Renal cortical epithelial cell (primary cell): ENCODE measurements around the gene ETDC. TPM values are rescaled to one million over a fixed set of nuclear protein-coding genes. Genes with fewer than 3 reads are reported as not detected.
"Not testable (repeated sequence)": the region's sequence is repeated elsewhere in the genome, so short reads cannot be mapped to it uniquely, and the experiment has no call there.

ENCODE experiments used
- DNase-seq: peaks from one replicate; pipeline ENCODE4 v3.0.0-alpha.2; 2011; ENCODE audit warnings: low read depth
- total RNA-seq: library from RNA; depleted of rRNA; stranded (reverse); fragments of >200 nt; gene quantifications from 2 replicates; pipeline ENCODE4 v1.2.3, GENCODE V29; 2014

Gene ETDC
- total RNA-seq, result not detected in 2 replicates

DNA sequence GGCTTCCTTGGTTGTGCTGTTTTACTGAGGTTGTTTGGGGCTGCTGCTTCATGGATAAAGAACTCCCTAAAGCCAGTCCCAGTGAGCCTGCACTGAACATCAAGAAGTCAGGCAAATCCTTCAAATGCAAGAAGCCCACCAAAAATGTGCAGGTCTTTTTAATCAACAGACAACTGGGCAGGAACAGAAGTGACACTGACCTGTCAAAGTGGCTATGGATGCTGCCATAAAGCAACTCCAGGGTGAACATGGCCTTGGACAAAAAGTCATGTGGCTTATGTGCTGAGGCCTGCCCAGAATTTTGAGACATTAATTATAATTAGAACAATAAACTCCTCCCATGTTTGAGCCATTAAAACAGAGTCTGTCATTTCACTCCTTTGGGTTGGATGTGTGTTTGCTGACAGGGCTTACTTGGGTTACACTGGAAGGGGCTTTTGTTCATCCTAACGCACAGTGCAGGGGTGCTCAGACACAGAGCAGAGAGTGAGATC is at the start of gene ETDC:
Gene ETDC, plus strand, starts transcription at position 51 of the 494 bp plus-strand sequence. Its CDS starts 0 bp downstream, at position 51.
- DNase-seq, result no peak

DNA sequence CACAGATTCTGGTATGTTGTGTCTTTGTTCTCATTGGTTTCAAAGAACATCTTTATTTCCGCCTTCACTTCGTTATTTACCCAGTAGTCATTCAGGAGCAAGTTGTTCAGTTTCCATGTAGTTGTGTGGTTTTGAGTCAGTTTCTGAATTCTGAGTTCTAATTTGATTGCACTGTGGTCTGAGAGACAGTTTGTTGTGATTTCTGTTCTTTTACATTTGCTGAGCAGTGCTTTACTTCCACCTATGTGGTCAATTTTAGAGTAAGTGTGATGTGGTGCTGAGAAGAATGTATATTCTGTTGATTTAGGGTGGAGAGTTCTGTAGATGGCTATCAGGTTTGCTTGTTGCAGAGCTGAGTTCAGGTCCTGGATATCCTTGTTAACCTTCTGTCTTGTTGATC is 48.3 kb upstream of the ETDC start:
- DNase-seq, result not testable (repeated sequence)

DNA sequence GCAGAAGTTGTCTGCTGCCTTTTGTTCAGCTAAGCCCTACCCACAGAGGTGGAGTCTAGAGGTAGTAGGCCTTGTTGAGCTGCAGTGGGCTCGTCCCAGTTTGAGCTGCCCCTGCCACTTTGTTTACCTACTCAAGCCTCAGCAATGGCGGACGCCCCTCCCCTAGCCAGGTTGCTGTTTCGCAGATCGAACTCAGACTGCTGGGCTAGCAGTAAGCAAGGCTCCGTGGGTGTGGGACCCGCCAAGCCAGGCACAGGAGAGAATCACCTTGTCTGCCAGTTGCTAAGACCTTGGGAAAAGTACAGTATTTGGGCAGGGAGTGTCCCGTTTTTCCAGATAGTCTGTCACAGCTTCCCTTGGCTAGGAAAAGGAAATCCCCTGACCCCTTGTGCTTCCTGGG is 45.9 kb upstream of the ETDC start:
- DNase-seq, result not testable (repeated sequence)

DNA sequence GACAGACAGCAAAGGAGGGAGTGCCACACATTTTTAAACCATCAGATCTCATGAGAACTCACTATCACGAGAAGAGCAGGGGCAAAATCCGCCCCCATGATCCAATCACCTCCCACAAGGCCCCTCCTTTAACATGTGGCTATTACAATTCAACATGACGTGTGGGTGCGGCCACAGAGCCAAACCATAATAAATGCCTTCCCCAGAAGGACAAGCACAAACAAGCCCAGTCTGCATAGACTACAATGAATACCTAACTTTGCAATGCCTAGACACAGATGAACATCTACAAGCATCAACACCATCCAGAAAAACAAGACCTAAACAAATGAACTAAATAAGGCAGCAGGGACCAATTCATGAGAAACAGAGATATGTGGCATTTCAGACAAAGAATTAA is 45.1 kb upstream of the ETDC start:
- no peak for DNase-seq

DNA sequence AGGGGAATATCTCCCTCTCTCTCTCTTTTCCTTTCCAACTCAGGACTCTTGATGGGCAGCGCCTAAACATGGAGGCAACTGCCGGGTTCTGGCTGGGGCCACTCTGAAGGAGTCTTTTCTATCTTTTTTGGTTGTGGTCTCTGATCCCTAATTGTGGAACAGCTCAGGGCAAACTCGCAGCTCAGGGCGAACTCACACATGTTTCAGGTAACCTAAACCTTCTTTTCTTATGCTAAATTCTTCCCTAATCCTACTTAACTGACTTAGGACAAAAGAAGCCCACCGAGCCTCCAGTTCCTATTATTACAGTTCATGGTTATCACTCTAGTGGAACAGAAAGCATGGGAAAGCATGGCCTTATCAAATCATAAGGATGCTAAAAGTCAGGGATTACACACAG is 36.1 kb upstream of the ETDC start:
- no peak for DNase-seq

DNA sequence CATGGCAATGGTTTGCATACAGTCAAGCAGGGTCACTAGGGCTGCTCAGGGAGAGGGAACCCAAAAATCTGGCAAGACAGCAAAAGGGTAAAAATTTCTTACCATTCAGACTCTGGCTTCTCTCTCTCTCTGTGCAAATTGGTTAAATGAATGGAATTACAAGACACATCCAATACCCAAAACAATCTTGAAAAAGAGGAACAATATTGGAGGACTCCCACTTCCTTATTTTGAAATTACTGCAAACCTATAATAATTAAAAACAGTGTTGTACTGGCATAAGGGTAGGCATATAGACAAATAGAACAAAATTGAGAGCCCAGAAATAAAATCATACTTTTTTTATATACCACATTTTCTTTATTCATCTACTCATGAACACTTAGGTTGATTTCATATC is 33.3 kb upstream of the ETDC start:
- DNase-seq, result no peak

DNA sequence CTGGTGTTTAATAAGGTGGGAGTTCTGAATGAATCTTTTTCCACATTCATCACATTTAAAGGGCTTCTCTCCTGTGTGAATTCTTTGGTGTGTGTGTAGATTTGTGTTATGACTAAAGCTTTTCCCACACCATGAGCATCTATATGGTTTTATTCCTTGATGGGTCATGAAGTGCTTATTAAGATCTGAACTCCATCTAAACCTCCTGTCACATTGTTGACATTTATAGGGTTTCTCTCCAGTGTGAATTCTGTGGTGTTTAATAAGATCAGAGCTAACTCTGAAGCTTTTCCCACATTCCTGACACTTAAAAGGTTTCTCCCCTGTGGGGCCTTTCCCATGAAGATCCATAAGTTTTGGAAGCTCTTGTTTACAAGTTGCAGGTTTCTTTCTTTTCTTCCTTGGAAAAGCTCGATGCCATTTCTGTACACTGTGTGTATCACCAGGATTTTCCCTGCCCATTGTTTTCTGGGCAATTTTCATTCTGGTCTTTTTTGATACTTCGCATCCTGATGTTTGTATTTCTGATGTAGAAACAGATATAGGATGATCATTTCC is 21.9 kb upstream of the ETDC start:
- DNase-seq, result no peak

DNA sequence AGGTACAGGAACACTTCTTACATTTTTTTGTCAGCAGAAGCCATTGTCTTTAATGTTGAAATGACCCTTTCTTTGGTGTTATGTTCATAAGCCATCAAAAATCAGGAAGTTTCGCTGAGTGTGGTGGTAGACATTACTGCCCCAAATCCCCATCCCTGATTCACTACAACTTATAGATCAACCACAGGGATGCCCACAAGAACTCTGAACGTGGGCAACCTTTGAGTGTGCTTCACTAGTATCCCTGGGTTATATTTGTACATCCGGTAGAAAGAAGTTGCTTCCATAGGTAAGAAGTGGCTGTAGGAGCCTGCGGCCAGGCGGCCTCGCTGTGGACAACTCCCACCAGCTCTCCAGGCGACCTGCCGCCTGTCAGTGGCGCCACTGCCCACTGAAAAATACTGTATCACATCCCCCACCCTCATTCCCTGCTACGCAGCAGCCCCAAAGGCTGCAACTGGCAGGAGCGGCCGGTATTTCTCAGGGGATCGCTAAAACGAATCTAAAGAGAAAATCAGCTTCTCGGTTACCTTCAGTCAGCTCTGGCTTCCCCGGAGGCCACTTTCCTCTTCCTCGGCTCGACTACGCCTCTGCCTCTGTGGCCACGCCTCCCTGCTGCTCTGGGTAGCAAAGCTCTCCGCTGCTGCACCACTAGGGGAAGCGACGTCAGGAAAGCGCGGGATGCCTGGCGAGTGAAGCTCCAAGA is 13.9 kb upstream of the ETDC start:
- DNase-seq, result peak; percentile 2

DNA sequence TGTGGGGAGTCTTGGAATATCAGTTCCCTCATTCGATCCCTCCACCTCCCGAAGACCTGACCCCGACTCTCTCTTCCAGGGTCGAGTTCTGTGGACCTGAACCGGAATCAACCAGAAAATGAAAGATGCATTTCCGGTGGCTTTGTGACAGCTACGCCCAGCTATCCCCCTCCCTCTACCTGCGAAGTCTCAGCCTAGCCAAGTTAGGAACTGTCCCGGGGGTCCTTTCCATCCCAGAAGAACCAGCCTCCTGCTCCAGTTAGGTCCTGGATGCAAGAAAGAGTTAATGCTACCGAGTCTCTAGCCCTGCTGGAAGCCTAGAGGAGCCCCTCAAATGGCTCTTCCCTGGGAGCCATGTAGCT is 13.4 kb upstream of the ETDC start:
- DNase-seq, result no peak

DNA sequence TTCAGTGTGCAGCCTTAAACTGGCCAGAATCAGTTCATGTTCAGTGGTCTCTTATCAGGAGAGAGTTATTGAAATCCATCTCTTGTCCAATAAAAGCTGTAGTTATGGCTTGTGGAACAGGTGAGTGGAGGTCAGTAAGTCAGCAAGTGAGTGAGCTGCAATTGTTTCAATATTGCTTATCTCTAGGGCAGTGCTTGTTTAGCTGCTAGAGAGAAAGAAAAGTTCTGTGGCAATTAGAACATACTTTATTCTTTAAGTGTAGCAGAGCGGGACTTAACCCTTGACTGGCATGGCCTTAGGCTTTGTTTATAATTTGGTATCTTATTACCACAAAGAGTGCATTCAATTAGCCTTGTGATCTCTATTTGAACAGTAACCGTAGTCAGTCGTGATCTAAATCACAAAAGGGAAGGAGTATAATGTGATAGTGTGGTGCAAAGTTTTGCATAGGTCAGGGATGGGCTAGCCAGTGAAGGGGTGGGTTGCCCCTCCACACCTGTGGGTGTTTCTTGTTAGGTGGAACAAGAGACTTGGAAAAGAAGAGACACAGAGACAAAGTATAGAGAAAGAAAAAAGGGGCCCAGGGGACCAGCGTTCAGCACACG is 6.9 kb upstream of the ETDC start:
- DNase-seq, result no peak

DNA sequence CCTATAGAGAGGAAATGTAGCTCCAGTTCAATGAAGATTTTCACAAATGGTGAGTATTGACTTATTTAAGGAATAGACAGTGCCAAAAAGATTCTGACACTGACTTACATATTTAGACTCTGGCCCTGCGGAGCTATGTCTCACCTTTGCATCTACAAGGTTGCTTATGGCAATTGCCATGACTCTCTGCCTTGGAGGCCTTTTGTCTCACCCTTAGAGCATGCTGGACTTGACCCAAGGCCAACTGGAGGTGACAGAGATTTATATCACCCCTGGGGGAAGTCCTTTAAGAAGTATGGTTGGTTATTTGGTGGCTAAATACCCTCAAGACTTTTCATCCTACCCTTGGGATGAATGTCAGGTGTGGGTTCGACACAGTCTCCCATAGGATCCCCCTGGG is 4.5 kb upstream of the ETDC start:
- DNase-seq, result no peak

DNA sequence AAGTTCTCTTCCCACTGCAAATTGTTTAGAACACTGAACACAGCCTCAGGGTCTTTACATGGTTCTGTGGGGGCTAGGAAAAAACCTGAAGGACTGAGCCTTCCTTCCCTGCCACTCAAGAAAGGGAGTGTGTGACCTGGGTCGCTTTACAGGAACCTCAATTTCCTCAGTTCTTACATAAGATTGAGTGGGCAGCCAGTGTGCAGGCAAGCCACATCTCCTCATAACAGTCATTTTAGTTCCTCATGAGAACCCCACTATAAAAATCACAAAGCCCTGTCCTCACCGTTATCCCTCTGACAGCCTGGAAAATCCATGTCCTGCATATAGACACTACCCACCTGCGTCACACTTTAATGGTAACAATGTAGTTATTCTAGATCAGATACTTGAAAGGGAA is 2.1 kb upstream of the ETDC start:
- DNase-seq, result no peak

DNA sequence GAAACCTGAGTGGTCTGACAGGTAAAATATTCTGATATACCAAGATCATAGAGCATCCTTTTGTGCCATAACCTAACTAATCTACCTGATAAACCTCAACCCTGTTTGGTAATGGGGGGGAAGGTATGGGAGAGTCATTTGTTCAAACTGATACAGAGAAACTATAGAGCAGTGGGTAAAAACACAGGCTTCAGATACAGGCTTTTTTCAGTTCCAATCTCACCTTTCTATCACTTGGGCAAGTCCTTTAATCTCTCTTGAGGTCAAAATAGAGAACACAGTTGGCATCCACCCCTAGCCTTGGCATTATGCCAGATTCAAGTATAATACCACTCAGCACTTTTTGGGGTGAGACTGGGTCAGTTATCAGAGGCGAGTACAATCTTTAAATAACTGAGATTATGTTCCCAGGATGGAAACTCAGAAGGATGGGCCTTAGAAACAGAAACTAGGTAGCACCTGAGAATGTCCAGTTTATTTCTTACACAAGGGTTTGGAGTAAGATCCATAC is 880 bp upstream of the ETDC start:
- DNase-seq, result no peak

DNA sequence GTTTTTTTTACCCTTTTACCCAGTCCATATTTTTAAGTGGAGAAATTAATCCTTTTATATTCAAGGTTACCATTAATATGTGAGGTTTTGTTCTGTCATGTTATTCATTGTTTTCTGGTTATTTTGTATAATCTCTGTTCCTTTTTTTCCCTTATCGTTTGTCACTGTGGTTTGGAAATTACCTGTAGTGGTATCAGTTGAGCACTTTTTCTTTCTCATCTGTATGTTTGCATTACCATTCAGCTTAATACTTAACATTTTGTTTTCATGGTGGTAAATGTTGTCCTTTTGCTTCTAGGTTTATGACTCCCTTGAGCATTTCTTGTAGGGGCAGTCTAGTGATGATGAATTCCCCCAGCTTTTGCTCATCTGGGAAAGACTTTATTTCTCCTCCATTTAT is 6.6 kb downstream of the ETDC start:
- no peak for DNase-seq

DNA sequence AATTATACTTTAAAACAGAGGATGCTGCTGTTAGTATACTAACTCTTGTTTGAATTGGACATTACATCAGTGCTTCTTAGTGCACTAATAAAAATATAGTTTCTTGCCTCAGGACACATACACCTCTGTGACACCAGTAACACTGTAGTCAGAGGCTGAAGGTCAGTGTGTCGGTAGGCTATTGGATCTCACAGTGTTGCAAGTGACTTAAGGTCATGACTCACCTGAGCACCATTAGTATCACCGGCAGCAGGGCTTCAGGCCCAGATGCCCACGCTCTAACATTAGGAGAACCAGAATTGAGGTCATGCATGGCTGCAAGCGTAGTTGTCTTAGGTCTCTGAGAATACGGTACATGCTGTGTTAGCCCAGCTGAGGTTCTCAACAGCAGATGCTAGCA is 15.2 kb downstream of the ETDC start:
- DNase-seq, result peak; percentile 18

DNA sequence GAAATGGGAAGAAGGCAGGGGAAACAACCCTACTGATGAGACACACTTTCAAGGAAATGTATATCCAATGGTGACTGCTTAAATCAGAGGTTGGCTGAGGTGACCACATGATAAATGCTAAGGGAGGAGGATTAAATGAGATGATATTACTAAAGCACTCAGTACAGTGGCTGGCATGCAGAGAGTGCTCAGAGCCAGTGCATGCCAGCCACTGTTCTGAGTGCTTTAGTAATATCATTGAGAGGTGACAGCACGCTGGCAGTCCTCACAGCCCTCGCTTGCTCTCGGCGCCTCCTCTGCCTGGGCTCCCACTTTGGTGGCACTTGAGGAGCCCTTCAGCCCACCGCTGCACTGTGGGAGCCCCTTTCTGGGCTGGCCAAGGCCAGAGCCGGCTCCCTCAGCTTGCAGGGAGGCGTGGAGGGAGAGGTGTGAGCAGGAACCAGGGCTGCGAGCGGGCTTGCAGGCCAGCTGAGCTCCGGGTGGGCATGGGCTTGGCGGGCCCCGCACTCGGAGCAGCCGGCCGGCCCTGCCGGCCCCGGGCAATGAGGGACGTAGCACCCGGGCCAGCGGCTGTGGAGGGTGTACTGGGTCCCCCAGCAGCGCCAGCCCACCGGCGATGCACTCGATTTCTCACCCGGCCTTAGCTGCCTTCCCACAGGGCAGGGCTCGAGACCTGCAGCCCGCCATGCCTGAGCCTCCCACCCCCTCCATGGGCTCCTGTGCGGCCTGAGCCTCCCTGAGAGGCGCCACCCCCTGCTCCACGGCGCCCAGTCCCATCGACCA is 15.9 kb downstream of the ETDC start:
- DNase-seq, result not testable (repeated sequence)

DNA sequence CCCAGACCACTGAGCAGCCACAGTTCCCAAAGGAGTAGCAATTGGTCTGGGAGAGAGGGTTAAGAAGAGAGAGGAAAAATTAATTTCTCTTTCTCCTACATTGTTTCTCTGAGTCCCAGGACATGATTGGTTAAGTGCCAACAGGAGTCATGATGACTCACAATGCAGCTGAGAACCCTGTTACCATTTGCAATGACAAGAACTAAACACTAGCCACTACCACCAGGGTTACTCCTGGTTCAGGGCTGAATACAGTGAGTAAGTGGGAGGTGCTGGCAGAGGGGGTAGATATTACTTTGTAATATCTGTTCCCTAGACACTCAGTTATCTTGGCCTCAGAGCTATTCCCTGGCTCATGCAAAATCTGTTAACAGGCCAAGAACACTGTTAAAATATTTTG is 18.0 kb downstream of the ETDC start:
- peak; percentile 76 for DNase-seq

DNA sequence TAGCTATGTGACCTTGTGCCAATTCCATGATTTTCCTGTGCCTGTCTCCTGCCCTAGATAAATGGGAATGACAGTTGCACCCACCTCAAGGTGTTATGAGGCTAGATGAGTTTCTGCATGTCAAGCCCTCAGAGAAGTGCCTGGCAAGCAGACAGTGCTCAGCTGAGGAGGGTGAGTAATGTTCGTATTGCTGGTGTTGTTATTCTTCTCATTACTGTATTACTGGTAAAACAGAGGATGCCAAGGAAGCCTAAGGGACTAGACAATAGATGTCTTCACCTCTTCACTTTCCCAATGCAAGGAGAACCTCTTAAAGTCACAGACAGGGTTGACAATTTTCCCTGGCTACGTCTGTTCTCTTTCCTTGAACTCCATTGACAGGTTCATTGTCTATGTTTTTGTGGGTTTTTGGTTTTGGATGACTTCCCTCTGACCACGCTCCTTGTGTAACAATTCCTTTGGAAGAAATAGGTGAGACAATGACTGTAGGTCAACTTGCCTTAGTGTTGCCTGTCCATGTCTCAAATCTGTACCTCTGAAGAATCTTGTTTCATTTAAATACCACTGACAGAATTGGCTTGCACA is 19.2 kb downstream of the ETDC start:
- peak; percentile 57 for DNase-seq

DNA sequence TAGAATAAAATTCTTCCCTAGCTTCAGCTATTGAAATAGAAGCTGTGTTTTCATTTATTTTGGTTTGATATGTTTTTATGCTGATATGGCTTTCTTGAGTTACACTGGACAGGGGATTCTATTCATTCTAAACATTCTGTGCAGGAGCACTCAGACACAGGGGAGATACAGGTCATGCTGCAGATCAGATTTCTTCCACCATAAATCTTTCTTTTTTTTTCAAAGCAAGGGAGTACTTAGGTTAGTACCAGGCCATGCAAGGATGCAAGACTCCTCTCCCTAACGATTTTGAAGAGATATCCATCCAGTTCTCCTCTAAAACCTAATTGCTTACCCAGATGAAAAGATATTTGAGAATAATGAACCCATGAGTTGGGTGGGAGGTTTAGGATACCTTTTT is 21.4 kb downstream of the ETDC start:
- DNase-seq, result no peak

DNA sequence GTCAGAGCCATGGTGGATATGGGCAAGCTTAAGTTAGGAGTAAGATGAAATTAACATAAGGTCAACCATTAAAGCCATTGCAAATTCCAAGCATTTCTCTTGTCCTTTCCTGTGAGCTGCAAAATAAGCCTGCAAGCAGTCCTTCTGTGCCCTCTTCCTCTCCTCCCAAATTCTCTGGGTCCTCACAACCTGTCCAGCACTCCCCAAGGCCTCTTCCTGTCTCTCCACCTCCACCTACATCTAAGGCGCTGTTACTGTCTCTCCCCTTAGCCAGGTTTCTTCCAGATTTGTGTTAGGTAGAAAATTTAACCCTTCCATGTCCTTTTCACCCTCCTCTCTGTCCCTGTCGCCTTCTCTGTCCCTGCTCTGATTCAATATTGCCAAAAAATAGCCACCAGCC is 22.2 kb downstream of the ETDC start:
- no peak for DNase-seq

DNA sequence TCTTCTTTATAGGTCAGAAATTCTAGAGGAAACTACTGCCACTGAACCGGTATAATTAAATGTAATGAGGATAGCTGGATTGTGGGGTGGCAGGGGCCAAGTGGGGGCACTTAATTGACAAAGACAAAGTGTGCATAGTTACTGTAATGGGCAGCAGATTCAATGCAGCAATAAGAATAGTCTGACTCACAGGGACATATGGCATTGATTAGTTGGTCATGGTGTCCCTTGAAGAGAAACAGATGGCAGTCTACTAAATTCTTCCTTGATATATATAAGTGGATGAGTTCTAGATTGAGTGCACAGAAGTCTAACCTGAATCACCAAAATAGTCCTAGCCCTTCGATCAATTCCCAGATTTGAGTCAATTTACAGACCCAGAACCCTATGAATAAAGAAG is 31.6 kb downstream of the ETDC start:
- no peak for DNase-seq

DNA sequence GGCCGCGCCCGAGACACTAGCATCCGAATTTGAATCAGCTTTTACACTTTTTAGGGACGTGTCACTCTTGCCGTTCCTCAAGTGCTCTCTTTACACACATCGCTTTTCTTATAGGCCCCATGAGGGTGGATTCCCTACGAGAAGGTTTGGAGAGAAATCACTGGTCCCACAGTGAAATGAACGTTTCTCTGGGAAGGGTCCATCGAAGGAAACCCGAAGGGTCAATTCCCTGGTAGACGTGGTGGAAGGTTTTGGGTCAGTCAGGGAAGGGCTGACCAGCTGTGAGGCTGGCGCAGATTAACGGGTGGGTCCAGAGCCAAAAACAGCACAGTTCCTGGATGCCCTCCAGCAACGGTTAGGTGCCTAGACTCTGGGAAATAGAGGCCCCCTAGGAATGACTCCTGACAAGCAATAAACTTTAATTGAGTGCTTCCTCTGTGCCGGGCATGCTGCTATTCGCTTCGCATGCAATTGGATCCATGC is 35.9 kb downstream of the ETDC start:
- DNase-seq, result peak; percentile 46
